ENCODE data around the gene CSRNP2.

DNA sequence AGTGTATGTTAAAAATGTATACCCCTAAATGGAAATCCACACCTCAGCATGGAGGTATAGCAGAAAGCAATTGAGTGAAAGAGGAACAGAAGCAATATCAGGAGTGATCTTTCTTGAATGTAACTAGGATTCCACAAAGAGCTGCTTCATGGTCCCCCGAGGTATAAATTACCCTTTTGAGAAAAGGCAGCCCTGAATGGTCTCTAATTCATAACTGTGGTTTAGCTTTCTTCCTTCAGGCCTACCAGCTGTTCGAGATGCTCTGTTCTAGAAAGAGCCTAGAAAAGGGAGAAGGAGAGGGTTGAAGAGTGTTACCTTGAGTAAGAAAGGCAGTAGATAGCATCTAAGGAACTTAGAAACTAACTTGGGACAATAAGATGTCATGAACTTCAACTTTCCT, 42.9 kb upstream of the CSRNP2 start:
- TF ChIP-seq HMGXB4 (CRISPR knock-in tag; IDR thresholded peaks at IDR 0.05) (no peak), ZBTB43 (CRISPR knock-in tag; IDR thresholded peaks at IDR 0.05) (no peak), ZNF671 (CRISPR knock-in tag; IDR thresholded peaks at IDR 0.05) (no peak), TEAD4 (CRISPR knock-in tag; IDR thresholded peaks at IDR 0.05) (no peak), JUN (CRISPR knock-in tag; IDR thresholded peaks at IDR 0.05) (no peak), NR2C2 (CRISPR knock-in tag; IDR thresholded peaks at IDR 0.05) (no peak)
- TF ChIP-seq, protein P1, sequence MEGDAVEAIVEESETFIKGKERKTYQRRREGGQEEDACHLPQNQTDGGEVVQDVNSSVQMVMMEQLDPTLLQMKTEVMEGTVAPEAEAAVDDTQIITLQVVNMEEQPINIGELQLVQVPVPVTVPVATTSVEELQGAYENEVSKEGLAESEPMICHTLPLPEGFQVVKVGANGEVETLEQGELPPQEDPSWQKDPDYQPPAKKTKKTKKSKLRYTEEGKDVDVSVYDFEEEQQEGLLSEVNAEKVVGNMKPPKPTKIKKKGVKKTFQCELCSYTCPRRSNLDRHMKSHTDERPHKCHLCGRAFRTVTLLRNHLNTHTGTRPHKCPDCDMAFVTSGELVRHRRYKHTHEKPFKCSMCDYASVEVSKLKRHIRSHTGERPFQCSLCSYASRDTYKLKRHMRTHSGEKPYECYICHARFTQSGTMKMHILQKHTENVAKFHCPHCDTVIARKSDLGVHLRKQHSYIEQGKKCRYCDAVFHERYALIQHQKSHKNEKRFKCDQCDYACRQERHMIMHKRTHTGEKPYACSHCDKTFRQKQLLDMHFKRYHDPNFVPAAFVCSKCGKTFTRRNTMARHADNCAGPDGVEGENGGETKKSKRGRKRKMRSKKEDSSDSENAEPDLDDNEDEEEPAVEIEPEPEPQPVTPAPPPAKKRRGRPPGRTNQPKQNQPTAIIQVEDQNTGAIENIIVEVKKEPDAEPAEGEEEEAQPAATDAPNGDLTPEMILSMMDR (IDR thresholded peaks at IDR 0.05): no peak
